ENCODE results near the gene ATXN7L1. TPM values are rescaled to one million over a fixed set of nuclear protein-coding genes. Genes with fewer than 3 reads are reported as not detected.
"Not testable (repeated sequence)": the region's sequence is repeated elsewhere in the genome, so short reads cannot be mapped to it uniquely, and the experiment has no call there.

The ATXN7L1 gene
- total RNA-seq, 1 donor from 2014 or later: 16.3 TPM

DNA sequence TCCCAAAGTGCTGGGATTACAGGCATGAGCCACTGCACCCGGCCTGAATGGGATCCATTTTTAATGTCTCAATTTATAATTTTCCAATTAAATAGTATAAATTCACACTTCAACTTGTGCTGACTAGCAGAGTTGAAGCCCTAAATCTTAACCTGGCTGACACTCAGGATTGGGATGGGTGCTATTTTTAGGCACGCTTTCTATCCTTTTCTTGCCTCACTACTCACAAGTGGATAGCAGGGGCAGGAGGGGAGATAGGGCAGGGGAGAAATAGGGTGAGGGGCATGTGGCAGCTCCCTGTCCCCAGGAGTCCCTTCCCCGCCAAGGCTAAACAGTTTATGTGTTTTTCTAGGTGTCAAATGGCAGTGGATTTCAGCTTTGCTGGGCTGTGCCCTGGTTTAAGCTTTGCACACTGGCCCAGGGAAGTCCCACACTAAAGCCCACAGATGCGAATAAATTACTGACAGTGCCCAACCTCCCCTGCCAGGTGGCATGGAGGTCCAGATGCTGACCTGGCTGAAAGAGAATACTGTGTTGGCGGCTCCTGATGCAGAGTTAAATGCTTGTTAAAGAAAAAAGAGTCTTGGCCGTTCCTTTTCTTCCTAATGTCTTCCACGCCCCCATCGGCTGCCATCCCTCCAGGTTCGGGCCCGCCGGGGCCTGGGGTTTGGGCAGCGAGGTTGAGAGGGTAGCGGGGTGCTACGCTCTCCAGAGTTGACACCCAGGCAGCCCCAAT lies 259.0 kb downstream of the ATXN7L1 start:
- DNase-seq (ENCODE audit: low spot score): no peak

DNA sequence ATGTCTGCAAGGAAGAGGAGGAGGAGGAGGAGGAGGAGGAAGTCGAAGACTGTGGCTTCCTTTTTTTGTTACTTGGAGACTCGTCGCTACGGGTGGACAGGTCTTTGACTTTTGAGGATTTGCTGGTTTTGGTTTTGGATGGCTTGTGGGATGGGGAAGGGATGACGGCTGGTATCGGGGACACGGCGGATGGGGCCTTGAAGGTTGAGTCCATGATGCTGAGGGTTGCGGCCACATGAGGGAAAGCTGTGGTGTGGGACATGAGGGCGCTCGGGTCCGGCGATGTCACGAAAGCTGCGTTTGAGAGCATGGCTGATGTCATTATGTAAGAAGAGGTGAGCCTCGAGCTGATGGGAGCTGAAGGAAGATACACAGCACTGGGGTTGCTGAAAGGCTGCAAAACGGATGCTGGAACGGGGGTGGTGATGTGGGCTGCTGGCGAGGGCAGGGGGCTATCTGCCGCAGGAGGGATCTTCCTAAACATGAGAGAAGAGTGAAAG lies 262.0 kb downstream of the ATXN7L1 start:
- DNase-seq (ENCODE audit: low spot score): no peak

DNA sequence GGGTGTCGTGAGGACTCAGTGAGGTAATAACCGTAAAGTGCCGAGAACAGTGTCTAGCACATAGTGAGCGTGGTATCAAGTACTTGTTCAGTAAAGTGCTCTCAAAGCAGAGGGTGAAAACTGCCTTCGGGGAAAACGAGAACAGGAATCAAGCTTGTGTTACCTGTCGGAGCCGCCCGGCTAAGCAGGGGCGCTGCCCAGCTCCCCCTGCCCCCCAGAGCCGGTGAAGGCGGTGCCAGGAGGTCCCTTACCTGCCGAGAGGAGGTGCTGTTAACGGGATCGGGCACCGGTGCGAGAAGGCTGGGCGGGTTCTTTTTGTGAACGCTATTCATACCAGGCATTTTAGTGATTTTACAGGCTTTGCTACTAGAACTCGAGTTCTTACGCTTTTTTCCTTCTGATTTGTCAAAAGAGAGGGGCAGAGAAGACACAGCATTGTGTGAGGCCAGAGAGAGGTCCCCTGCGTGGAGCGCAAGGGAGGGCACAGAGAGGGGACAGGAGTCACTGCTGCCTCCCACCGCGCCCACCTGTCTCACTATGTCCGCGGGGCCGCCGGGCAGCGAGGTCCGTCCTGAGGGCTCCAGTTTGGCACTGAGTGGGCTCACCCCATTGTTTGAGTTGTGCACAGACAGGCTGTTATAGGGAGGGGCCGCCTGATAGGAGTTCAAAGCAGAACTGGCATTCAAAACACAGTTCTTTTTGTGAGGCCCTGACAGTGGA lies 262.6 kb downstream of the ATXN7L1 start:
- no peak for DNase-seq (ENCODE audit: low spot score)

- DNase-seq (ENCODE audit: low spot score): no peak
These were observed 263.6 kb downstream of the ATXN7L1 start for GRCh38 chr7:105612806-105613205.

DNA sequence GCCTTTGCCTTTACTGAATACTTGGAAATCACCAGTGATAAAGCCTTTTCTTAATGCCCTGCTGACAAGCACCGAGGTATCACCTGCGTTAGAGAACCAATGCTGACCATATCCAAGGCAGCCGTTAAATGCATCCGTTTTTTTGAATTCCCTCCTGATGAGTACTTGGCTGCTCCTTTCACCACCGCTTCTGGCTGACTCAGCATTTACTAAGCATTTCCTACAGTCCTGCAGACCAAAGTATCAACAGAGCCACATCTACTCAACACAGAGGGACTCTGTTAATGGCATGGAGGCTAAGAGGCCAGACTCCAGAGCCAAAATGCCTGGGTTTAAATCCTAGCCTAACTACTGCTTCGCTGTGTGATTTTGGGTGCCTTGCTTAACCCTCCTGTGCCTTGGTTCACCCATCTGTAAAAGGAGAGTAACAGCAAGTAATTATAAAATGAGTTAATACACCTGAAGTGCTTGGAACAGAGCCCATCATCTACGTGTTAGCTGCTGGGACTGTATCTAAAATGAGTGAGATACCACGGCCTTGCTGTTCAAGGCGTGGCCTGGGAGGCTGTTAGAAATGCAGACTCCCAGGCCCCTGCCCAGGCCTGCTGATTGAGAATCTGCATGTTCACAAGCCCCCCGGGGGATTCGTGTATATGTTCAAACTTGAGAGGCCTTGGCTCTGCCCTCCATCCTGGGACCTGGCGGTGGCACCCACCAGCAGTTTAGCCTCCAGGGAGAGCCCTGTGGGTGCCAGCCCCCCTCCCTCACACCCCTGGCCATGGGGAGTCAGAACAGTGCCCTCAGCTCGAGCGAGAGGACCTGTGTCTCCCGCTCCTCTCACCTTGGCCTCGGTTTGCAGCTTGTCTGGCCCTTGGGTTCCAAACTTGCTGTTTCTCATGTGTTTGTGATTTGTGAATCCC lies 264.3 kb downstream of the ATXN7L1 start:
- DNase-seq (ENCODE audit: low spot score): no peak

DNA sequence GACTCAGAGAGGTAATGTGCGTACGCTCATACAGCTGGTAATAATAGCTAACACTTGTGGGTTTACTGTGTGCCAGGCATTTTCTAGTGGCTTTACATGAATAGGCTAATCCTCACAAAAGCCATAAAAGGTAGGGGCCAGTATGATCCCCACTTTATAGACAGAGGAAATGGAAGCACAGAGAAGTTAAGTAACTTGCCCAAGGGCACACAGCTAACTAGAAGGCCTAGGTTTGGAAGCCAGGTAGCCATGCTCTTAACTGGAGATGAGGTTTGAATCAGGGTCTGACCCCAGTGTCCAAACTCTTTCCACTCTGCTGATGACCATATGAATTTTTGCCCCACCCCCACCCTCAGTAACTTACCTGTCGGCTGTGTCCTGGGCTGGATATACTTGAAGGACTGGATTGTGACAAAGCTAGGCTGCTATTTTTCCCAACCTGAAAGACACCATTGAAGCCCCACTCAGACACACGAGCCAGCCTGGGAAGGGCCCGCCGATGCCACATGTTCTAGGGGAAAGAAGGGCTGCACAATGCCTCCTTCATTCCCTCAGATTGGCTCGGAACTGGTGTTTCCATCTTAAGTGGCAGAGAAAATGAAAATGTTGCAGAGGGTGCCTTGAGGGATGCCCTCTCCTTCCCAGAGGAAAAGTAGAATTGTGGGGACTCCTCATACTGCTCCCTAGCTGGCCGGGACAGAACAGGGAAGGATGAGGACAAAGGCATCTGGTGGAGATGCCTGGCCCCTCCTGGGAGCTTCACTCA lies 266.1 kb downstream of the ATXN7L1 start:
- DNase-seq (ENCODE audit: low spot score): no peak

GRCh38 chr7:105602325-105603305 lies 273.8 kb downstream of the ATXN7L1 start:
- DNase-seq (ENCODE audit: low spot score): no peak

DNA sequence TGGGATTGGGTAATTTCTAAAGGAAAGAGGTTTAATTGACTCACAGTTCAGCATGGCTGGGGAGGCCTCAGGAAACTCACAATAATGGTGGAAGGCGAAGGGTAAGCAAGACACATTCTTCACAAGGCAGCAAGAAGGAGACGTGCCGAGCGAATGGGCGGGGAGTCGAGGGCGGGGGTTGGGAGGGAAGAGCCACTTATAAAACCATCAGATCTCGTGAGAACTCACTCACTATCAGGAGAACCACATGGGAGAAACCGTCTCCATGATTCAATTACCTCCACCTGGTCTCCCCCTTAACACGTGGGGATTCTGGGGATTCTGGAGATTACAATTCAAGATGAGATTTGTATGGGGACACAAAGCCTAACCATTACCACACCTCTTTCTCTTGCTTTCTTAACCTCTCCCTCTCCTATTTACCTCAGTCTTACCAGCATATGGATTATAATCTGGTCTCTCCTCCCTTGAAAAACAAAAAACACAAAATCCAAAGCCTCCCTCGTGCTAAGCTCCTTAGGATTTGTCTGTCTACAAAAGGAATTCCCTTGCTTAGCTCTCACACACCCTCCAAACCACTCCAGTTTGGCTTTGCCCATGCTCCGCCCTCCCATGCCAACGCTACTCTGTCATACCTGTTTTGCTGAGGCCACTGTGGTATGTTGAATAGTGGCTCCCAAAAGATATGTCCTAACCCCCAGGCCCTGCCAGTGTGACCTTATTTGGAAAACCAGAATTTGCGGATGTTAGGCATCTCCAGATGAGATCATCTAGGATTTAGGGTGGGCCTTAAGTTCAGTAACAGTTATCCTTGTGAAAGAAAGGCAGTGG lies 275.5 kb downstream of the ATXN7L1 start:
- no peak for DNase-seq (ENCODE audit: low spot score)

DNA sequence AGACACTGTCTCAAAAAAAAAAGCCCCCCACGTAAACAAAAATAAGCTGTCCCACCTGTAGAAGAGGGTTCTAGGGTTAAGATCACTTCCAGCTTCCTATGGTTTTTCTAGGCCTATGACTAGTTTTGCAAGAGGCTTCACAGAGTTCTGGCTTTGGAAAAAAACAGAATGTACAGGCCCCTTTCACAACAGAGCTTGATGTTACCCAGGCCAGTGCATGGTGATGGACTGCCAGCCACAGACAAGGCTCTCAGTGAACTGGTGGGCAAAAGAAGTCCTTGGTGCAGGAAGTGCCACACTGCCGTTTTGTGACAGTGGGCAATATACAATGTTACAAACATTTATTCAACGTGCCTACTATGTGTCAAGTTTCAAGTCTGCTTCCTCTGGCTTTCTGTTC lies 276.8 kb downstream of the ATXN7L1 start:
- no peak for DNase-seq (ENCODE audit: low spot score)

GRCh38 chr7:105599080-105599479 lies 277.3 kb downstream of the ATXN7L1 start:
- DNase-seq (ENCODE audit: low spot score): not testable (repeated sequence)

- no peak for DNase-seq (ENCODE audit: low spot score)
These were observed 279.5 kb downstream of the ATXN7L1 start for GRCh38 chr7:105596866-105597265.

DNA sequence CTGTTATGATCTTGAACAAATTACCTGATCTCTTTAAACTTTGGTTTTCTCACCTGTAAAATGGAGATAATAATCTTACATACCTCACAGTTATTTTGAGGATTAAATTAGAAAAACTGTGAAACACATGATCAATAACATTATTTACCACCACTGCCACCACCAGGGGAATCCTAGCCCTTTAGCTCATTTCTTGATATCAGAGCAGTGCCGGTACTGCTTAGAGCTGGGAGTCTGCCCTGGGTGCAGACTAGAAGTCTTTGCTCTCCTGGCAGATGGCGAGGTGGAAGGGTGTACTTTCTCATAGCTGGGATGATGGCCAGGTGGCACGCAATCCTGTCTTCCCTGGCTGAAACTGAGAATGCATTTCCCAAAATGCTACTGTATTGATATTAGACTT lies 282.4 kb downstream of the ATXN7L1 start:
- no peak for DNase-seq (ENCODE audit: low spot score)

- DNase-seq (ENCODE audit: low spot score): no peak
These were observed 284.9 kb downstream of the ATXN7L1 start for GRCh38 chr7:105591522-105591921.

DNA sequence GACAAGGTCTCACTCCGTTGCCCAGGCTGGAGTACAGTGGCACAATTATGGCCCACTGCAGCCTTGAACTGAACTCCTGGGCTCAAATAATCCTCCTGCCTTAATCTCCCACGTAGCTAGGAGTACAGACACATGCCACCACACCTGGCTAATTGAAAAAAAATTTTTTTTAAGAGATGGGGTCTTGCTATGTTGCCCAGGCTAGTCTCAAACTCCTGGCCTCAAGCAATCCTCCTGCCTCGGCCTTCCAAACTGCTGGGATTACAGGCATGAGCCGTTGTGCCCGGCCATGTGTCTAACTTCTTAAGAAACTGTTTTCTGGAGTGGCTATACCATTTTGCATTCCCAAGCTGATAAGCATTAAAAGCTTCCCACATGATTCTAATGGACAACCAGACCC lies 285.6 kb downstream of the ATXN7L1 start:
- no peak for DNase-seq (ENCODE audit: low spot score)

DNA sequence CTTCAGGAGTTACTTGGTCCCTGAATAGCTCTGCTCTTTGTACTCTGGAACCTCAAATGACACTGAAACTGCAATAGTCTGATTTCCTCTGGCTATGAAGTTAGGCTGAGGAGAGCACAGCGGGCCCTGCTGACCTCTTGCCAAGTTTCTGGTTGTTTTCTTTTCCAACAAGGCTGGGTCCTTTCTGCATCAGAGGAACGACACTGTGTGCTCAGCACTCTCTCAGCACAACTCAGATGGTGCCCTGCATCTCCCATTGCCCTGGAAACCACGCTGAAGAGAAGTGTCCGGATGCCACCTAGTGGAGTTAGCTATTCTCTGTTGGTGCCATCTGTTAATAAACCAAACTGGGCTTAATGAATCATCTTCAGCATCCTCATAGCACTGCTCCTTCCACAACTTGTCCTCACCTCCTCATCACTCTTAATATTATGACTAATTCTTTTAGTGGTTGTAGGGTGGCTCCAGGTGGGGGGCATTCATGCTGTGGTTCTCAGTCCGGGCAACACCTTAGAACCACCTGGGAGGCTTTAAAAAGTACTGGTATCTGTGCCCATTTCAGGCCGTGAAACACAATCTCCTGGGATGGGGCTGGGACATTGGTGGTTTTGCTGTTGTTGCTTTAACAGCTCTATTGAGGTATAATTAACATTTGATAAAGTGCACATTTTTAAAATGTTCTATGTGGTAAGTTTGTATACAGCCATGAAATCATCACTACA lies 286.9 kb downstream of the ATXN7L1 start:
- DNase-seq (ENCODE audit: low spot score): peak; percentile 68

GRCh38 chr7:105587909-105588635 lies 288.3 kb downstream of the ATXN7L1 start:
- DNase-seq (ENCODE audit: low spot score): peak; percentile 23

- no peak for DNase-seq (ENCODE audit: low spot score)
These were observed 290.4 kb downstream of the ATXN7L1 start for GRCh38 chr7:105585850-105586500.
